HFFc6 (cell line): ENCODE data around the gene SCAPER. TPM values are rescaled to one million over a fixed set of nuclear protein-coding genes. Genes with fewer than 3 reads are reported as not detected.

Experiments used
- DNase-seq: peaks from one replicate; pipeline ENCODE4 v3.0.0-alpha.2; 2018
- H3K27ac Mint-ChIP-seq: 2 replicates; pipeline ENCODE4 v1.8.0; 2020; ENCODE audit warnings: mild to moderate bottlenecking, mixed read lengths
- H3K27me3 Mint-ChIP-seq: 2 replicates; pipeline ENCODE4 v1.8.0; 2021; ENCODE audit warnings: mild to moderate bottlenecking, moderate library complexity, mixed read lengths; ENCODE audit not compliant: insufficient read depth
- H3K36me3 Mint-ChIP-seq: 2 replicates; pipeline ENCODE4 v1.8.0; 2021; ENCODE audit warnings: low read depth, mixed read lengths
- H3K4me1 Mint-ChIP-seq: 2 replicates; pipeline ENCODE4 v1.8.0; 2020; ENCODE audit warnings: low read depth, mixed read lengths
- H3K4me3 Mint-ChIP-seq: 2 replicates; pipeline ENCODE4 v1.8.0; 2020; ENCODE audit warnings: mild to moderate bottlenecking, moderate library complexity, mixed read lengths
- H3K9me3 Mint-ChIP-seq: 2 replicates; pipeline ENCODE4 v1.8.0; 2020; ENCODE audit warnings: mild to moderate bottlenecking, mixed read lengths
- total RNA-seq, 6 experiments: library from RNA; stranded (reverse); fragmentation: NEBNext Ultra II Directional; extraction: Animal tissue kit (Norgen Biotek cat#: 25700); gene quantifications; 2 replicates in 1 of 6; 3 replicates in 5 of 6; pipeline ENCODE4 v1.2.3, GENCODE V29; 2021
- TF ChIP-seq, protein P1 (sequence below): fragments of 200-600 bp; sonication (generic); IDR thresholded peaks from 2 replicates; pipeline ENCODE4 v1.5.0; 2021; ENCODE audit warnings: antibody characterized with exemption, mild to moderate bottlenecking

SCAPER gene
- total RNA-seq, 6 experiments from 2014 or later = 6.9 to 10.1 (median 8.1) TPM

DNA sequence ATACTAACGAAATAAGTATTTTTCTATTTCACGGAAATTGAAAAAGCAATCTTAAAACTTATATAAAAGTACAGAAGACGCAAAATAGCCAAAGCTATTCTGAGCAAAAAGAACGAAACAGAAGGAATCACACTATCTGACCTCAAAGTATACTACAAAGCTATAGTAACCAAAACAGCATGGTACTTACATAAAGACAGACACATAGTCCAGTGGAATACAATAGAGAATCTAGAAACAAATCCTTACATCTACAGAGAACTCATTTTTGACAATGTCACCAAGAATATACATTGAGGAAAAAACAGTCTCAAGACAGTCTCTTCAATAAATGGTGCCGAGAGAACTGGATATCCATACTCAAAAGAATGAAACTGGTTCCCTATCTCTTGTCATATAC lies 322.6 kb downstream of the SCAPER start:
- TF ChIP-seq, protein P1, sequence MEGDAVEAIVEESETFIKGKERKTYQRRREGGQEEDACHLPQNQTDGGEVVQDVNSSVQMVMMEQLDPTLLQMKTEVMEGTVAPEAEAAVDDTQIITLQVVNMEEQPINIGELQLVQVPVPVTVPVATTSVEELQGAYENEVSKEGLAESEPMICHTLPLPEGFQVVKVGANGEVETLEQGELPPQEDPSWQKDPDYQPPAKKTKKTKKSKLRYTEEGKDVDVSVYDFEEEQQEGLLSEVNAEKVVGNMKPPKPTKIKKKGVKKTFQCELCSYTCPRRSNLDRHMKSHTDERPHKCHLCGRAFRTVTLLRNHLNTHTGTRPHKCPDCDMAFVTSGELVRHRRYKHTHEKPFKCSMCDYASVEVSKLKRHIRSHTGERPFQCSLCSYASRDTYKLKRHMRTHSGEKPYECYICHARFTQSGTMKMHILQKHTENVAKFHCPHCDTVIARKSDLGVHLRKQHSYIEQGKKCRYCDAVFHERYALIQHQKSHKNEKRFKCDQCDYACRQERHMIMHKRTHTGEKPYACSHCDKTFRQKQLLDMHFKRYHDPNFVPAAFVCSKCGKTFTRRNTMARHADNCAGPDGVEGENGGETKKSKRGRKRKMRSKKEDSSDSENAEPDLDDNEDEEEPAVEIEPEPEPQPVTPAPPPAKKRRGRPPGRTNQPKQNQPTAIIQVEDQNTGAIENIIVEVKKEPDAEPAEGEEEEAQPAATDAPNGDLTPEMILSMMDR = no peak
- Mint-ChIP-seq H3K27me3 (no peaks in the 10 kb centered on the region), H3K36me3 (peaks cover 11% of the 10 kb centered on the region), H3K9me3 (peaks cover 24% of the 10 kb centered on the region), H3K27ac (no peak overlapping the region), H3K4me3 (no peak overlapping the region), H3K4me1 (no peaks in the 10 kb centered on the region)
- DNase-seq = no peak

DNA sequence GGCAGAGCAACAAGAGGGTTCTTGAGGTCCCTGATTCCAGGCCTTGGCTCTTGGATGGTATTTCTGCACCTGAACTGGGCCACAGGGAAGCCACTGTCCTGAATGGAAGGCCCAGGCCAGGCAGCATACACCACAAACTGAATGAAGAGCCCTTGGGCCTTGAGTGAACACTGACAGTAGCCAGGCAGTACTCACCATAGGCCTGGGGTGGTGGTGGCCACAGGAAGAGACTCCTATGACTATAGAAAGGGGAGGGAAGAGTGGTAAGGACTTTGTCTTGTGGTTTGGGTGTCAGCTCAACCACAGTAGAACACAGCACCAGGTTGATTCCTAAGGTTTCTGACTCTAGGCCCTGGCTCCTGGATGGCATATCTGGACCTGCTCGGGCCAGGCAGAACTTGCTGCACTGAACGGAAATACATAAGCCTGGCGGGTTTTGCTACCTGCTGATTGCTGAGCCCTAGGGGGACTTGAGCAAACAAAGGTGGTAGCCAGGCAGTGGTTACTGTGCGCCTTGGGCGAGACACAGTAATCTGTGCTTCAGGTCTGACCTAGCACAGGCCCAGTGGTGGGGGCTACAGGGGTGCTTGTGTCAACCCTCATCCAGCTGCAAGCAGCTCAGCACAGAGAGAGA lies 327.1 kb downstream of the SCAPER start:
- peaks cover 15% of the 10 kb centered on the region for H3K36me3 Mint-ChIP-seq
- no peak overlapping the region for H3K4me3 Mint-ChIP-seq
- no peak overlapping the region for H3K27ac Mint-ChIP-seq
- DNase-seq = no peak
- H3K4me1 Mint-ChIP-seq = peaks cover 10% of the 10 kb centered on the region
- peaks cover 2% of the 10 kb centered on the region; the same call in 1 of the 2 replicates for H3K27me3 Mint-ChIP-seq
- TF ChIP-seq, protein P1 = no peak
- H3K9me3 Mint-ChIP-seq = peaks cover 24% of the 10 kb centered on the region

DNA sequence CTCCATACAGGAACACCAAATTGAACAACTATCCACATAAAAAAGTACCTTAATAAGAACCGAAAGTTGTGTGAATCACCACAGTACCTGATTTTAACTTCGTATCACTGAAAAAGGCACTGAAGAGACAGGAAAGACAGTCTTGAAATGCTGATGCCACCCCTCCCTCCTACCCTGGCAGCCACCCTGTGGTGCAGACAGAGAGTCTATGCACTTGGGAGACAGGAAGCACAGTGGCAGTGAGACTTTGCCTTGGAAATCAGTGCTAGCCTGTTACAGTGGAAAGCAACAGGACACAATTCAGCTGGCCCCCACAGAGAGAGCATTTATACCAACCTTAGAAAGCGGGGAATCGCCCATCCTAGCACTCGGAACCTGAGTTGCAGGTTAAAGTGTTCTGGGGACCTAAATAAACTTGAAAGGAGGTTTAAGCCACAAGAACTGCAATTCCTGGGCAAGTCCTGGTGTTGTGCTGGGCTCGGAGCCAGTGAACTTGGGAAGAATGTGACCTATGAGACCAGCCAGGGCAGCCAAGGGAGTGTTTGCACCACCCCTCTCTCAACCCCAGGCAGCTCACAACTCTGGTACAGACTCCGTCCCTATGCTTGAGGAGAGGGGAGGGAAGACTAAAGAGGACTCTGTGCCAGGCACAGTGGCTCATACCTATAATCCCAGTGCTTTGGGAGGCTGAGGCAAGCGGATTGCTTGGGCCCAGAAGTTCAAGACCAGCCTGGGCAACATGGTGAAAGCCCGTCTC lies 328.4 kb downstream of the SCAPER start:
- H3K36me3 Mint-ChIP-seq = peaks cover 4% of the 10 kb centered on the region; the same call in 1 of the 2 replicates
- H3K27ac Mint-ChIP-seq = no peak overlapping the region
- DNase-seq = no peak
- H3K27me3 Mint-ChIP-seq = peaks cover 2% of the 10 kb centered on the region; the same call in 1 of the 2 replicates
- peaks cover 10% of the 10 kb centered on the region for H3K4me1 Mint-ChIP-seq
- no peak overlapping the region for H3K4me3 Mint-ChIP-seq
- TF ChIP-seq, protein P1 = no peak
- H3K9me3 Mint-ChIP-seq = peaks cover 12% of the 10 kb centered on the region

- H3K9me3 Mint-ChIP-seq = peaks cover 3% of the 10 kb centered on the region; the same call in 1 of the 2 replicates
- TF ChIP-seq, protein P1 = no peak
- H3K27me3 Mint-ChIP-seq = peaks cover 2% of the 10 kb centered on the region; the same call in 1 of the 2 replicates
- H3K36me3 Mint-ChIP-seq = peaks cover 4% of the 10 kb centered on the region; the same call in 1 of the 2 replicates
- no peak overlapping the region for H3K27ac Mint-ChIP-seq
- H3K4me1 Mint-ChIP-seq = peaks cover 10% of the 10 kb centered on the region
- no peak overlapping the region for H3K4me3 Mint-ChIP-seq
- no peak for DNase-seq
Measured at GRCh38 chr15:76575679-76576078, 329.5 kb downstream of the SCAPER start.

GRCh38 chr15:76575274-76575673 lies 329.9 kb downstream of the SCAPER start:
- Mint-ChIP-seq H3K36me3 (peaks cover 5% of the 10 kb centered on the region), H3K4me3 (no peak overlapping the region), H3K9me3 (peaks cover under 1% of the 10 kb centered on the region; the same call in 1 of the 2 replicates), H3K27ac (no peak overlapping the region), H3K4me1 (peaks cover 10% of the 10 kb centered on the region), H3K27me3 (peaks cover 2% of the 10 kb centered on the region; the same call in 1 of the 2 replicates)
- DNase-seq = no peak
- TF ChIP-seq, protein P1 = no peak
